GM04504 (cell line): ENCODE measurements around the gene RBM8A.
"Not testable (repeated sequence)": the region's sequence is repeated elsewhere in the genome, so short reads cannot be mapped to it uniquely, and the experiment has no call there.

ENCODE experiments used
- DNase-seq: peaks from one replicate; pipeline ENCODE4 v3.0.0-alpha.2; 2012; ENCODE audit warnings: low read depth

RBM8A gene

DNA sequence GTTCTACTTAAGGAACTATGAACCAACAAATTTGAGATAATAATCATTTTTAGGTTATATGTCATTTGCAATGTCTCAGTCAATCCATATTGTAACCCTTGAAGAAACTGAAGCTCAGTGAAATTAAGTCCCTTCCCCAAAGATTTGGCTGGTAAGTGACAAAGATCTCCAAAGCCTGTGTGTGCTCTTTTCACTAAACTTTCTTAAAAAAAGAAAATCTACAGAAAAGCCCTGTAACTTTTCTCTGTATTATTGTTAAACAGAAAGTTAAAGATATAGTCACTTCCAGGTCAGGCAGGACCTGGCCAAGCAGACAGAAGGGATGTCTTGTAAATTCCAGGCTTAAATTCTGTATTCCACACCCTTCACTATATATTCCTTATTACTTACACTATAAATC, 29.1 kb upstream of the RBM8A start:
- no peak for DNase-seq

GRCh38 chr1:145955436-145955835, 28.2 kb upstream of the RBM8A start:
- DNase-seq: no peak

GRCh38 chr1:145953861-145954260, 26.6 kb upstream of the RBM8A start:
- no peak for DNase-seq

GRCh38 chr1:145952903-145953302, 25.6 kb upstream of the RBM8A start:
- DNase-seq: no peak

- no peak for DNase-seq
Observed at GRCh38 chr1:145951526-145951925, 24.2 kb upstream of the RBM8A start.

GRCh38 chr1:145949219-145949618, 21.9 kb upstream of the RBM8A start:
- DNase-seq: no peak

GRCh38 chr1:145947551-145947950, 20.3 kb upstream of the RBM8A start:
- no peak for DNase-seq

- no peak for DNase-seq
Observed at GRCh38 chr1:145946477-145946986, 19.2 kb upstream of the RBM8A start.

DNA sequence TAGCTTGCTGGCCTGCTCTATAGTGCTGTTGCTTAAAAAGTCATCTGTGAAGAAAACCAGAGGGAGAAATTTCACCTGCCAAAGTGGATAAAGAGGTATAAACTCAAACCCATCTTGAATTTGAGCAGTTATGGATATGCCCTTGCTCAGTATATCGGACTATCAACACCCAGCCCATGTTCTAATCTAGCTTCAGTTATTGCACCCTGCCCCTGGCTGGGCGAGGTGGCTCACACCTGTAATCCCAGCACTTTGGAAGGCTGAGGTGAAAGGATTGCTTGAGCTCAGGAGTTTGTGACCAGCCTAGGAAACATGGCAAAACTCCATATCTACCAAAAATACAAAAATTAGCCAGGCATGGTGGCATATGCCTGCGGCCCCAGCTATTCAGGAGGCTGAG, 17.2 kb upstream of the RBM8A start:
- DNase-seq: no peak

DNA sequence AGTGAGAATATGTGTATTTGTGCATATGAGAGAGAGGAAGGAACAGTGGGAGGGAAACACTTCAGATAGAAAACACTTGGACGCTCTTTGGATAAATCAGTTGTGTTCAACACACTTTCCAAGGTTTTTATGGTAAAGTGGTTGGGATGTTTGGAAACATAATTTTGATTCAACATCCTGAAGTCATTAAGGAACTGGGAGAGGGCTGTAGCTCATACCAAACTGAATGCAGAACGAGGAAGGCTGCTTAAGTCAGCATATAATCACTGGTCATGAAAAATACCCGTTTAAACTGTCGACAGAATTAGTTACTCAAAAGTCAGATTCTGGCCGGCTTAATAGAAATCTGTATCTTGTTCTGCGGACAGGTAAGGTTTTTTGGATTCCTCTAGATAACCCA, 15.6 kb upstream of the RBM8A start:
- no peak for DNase-seq

DNA sequence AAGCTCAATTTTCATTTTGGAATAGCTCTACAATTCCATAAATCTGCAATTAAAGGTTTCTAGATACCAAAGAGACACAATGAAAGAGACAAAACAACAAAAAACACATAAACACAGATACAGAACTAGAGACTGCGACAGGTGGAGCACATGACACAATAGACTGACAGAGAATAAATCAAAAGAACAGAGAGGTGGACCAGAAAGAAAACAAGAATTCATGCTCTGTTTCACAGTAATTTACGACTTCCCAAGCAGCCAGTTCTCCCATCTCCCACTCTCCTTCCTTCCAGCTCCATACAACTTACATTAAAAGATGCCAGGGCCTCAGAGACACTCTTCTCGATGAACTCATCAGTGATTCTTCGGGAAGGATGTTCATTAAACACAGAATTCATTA, 15.1 kb upstream of the RBM8A start:
- no peak for DNase-seq

DNA sequence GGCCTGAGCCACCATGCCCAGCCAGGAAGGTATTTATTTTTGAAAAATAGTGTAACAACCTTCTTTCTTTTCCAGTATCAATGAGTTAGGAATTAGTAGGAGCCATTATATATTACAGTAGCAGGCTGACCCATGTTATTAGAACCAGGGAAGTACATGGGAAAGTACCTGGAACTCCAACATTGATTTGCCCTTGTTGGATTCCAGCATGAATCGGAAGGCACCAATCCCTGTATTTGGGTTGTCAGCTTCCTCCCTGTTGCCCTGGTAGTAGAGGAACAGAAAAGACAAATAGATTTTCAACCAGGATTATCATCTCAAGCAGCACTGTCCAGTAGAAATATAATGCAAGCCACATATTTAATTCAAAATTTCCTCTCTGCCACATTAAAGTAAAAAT, 10.2 kb upstream of the RBM8A start:
- DNase-seq: no peak

DNA sequence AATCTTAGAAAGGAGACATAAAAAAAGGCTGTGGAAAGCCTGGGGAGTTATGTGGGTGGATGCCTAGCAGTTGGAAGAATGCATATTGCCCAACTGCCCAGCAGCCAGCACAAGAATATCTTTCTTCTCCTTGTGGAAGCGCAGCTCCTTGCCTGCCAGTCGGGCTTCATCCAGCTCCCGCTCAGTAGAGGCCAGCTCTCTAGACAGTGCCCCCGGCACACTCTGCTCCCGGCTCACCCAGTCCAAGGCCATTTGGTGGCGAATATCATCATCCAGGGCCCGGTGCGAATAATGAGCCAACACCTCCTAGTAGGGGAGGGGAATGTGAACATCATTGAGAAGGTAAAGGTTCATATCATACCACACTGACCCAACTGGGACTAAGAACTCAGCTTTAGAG, 9.0 kb upstream of the RBM8A start:
- DNase-seq: no peak

DNA sequence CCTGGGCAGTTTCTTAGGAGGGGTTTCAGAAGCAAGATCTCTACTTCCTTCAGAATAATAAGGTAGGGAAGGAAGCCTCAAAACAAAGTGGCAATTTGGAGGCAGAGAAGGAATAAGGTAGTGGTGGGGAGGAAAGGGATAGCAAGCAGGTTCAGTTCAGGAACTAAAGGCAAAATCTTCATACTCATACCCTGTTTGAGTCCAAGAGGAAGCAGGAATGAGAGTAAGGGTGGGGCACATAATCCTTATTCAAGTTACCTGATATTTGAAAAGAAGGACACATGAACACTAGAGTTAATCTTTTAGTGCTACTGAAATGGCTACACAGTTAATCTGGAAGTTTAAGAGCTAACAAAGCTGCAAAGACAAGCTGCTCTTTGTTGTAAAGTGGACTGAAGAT, 8.4 kb upstream of the RBM8A start:
- DNase-seq: no peak

DNA sequence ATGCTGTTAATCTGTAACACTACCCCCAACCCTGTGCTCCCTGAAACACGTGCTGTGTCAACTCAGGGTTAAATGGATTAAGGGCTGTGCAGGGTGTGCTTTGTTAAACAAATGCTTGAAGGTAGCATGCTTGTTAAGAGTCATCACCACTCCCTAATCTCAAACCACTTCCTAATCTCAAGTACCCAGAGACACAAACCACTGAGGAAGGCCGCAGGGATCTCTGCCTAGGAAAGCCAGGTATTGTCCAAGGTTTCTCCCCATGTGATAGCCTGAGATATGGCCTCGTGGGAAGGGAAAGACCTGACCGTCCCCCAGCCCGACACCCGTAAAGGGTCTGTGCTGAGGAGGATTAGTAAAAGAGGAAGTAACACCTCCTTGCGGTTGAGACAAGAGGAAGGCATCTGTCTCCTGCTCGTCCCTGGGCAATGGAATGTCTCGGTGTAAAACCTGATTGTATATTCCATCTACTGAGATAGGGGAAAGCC, 5.3 kb upstream of the RBM8A start:
- not testable (repeated sequence) for DNase-seq

- DNase-seq: no peak
Observed at GRCh38 chr1:145927916-145928643, 796 bp upstream of the RBM8A start.

- DNase-seq: no peak
Observed at GRCh38 chr1:145926686-145927062, 610 bp downstream of the RBM8A start.

- DNase-seq: no peak
Observed at GRCh38 chr1:145922266-145922665, 5.0 kb downstream of the RBM8A start.

DNA sequence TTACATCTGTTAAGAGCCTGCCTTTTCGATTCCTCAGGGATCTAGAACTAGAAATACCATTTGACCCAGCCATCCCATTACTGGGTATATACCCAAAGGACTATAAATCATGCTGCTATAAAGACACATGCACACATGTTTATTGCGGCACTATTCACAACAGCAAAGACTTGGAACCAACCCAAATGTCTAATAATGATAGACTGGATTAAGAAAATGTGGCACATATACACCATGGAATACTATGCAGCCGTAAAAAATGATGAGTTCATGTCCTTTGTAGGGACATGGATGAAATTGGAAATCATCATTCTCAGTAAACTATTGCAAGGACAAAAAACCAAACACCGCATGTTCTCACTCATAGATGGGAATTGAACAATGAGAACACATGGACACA, 7.0 kb downstream of the RBM8A start:
- not testable (repeated sequence) for DNase-seq

- DNase-seq: no peak
Observed at GRCh38 chr1:145918992-145919939, 8.0 kb downstream of the RBM8A start.

GRCh38 chr1:145918144-145918991, 8.9 kb downstream of the RBM8A start, which contains the start of gene PEX11B:
Gene PEX11B (minus strand): TSS chr1:145918717. CDS start chr1:145918688, 29 bp downstream.
- peak; percentile 72 for DNase-seq

GRCh38 chr1:145917595-145917994, 9.7 kb downstream of the RBM8A start:
- no peak for DNase-seq
